Measurements from ENCODE around the gene MTPN. TPM values are rescaled to one million over a fixed set of nuclear protein-coding genes. Genes with fewer than 3 reads are reported as not detected.

The MTPN gene
- total RNA-seq, 4 donors from 2014 or later, result 116 to 128 (median 125) TPM

- H3K36me3 ChIP-seq, result no peaks in the 10 kb centered on the region
- TF ChIP-seq CTCF (IDR thresholded peaks at IDR 0.05) (no peak), POLR2A (IDR thresholded peaks at IDR 0.05) (no peak)
- no peaks in the 10 kb centered on the region for H3K27me3 ChIP-seq
- no peaks in the 10 kb centered on the region for H3K4me1 ChIP-seq
- no peak for DNase-seq
- WGBS, 2 donors, result 91 to 94% methylated on average over 2 of the region's 2 CpGs
- H3K4me3 ChIP-seq (replicated peaks in 1 of 3), result no peak overlapping the region
- no peak overlapping the region for H3K27ac ChIP-seq
- H3K9me3 ChIP-seq, result no peaks in the 10 kb centered on the region
- intact Hi-C loops (cut with DNase I), result no loop called here
These were observed 63.8 kb downstream of the MTPN start for GRCh38 chr7:135913404-135913803.

GRCh38 chr7:135911099-135911498 is 66.1 kb downstream of the MTPN start:
- no peaks in the 10 kb centered on the region for H3K36me3 ChIP-seq
- DNase-seq, result no peak
- H3K27ac ChIP-seq, result no peak overlapping the region
- WGBS, 2 donors, result 94 to 97% methylated on average over 3 of the region's 3 CpGs
- H3K4me1 ChIP-seq, result no peaks in the 10 kb centered on the region
- no peak for TF ChIP-seq CTCF (IDR thresholded peaks at IDR 0.05)
- TF ChIP-seq POLR2A (IDR thresholded peaks at IDR 0.05), result no peak
- H3K27me3 ChIP-seq, result no peaks in the 10 kb centered on the region
- H3K4me3 ChIP-seq (replicated peaks in 1 of 3), result no peak overlapping the region
- no peaks in the 10 kb centered on the region for H3K9me3 ChIP-seq
- intact Hi-C loops (cut with DNase I), result no loop called here

- intact Hi-C loops (cut with DNase I), result no loop called here
- no peak for DNase-seq
- H3K4me3 ChIP-seq (replicated peaks in 1 of 3), result no peak overlapping the region
- no peak overlapping the region for H3K27ac ChIP-seq
- no peaks in the 10 kb centered on the region for H3K27me3 ChIP-seq
- H3K9me3 ChIP-seq, result no peaks in the 10 kb centered on the region
- no peak for TF ChIP-seq POLR2A (IDR thresholded peaks at IDR 0.05)
- TF ChIP-seq CTCF (IDR thresholded peaks at IDR 0.05), result no peak
- no peaks in the 10 kb centered on the region for H3K4me1 ChIP-seq
- no peaks in the 10 kb centered on the region for H3K36me3 ChIP-seq
- 92 to 94% methylated on average over 2 of the region's 2 CpGs for WGBS, 2 donors
These were observed 66.6 kb downstream of the MTPN start for GRCh38 chr7:135910393-135911036.

GRCh38 chr7:135905858-135906257 is 71.3 kb downstream of the MTPN start:
- intact Hi-C loops (cut with DNase I), result no loop called here
- Histone ChIP-seq H3K27ac (no peak overlapping the region), H3K4me1 (no peaks in the 10 kb centered on the region), H3K27me3 (no peaks in the 10 kb centered on the region), H3K9me3 (no peaks in the 10 kb centered on the region), H3K36me3 (no peaks in the 10 kb centered on the region), H3K4me3 (replicated peaks in 1 of 3) (no peak overlapping the region)
- WGBS, 2 donors, result 89 to 94% methylated on average over 4 of the region's 4 CpGs
- no peak for DNase-seq
- TF ChIP-seq CTCF (IDR thresholded peaks at IDR 0.05) (no peak), POLR2A (IDR thresholded peaks at IDR 0.05) (no peak)

- WGBS, 2 donors, result 94 to 96% methylated on average over 4 of the region's 4 CpGs
- intact Hi-C loops (cut with DNase I), result no loop called here
- no peak for TF ChIP-seq CTCF (IDR thresholded peaks at IDR 0.05)
These were observed 71.8 kb downstream of the MTPN start for GRCh38 chr7:135905355-135905754.

More at GRCh38 chr7:135905355-135905754, 71.8 kb downstream of the MTPN start:
- H3K36me3 ChIP-seq, result no peaks in the 10 kb centered on the region
- no peaks in the 10 kb centered on the region for H3K27me3 ChIP-seq
- no peak overlapping the region for H3K4me3 ChIP-seq (replicated peaks in 1 of 3)
- H3K9me3 ChIP-seq, result no peaks in the 10 kb centered on the region
- H3K4me1 ChIP-seq, result no peaks in the 10 kb centered on the region
- no peak for DNase-seq
- no peak overlapping the region for H3K27ac ChIP-seq
